Limb (tissue), 2 donors: ENCODE data around the gene FEN1.

ENCODE experiments used
- DNase-seq, 2 donors: peaks; one replicate each; pipeline ENCODE4 v3.0.0-alpha.2; 2016; ENCODE audit errors: extremely low spot score in 2 of 2

Gene FEN1

GRCh38 chr11:61795459-61795858 lies 2.7 kb downstream of the FEN1 start:
- no peak for DNase-seq

GRCh38 chr11:61795876-61796526 lies 3.3 kb downstream of the FEN1 start:
- DNase-seq = no peak

GRCh38 chr11:61797263-61797944 lies 4.7 kb downstream of the FEN1 start:
- DNase-seq = peak; percentile 77 to 80

GRCh38 chr11:61799665-61800284 lies 7.1 kb downstream of the FEN1 start:
- no peak for DNase-seq

- no peak for DNase-seq
These were observed 7.9 kb downstream of the FEN1 start for GRCh38 chr11:61800331-61801281.

GRCh38 chr11:61802605-61803004 lies 9.9 kb downstream of the FEN1 start:
- DNase-seq = no peak

GRCh38 chr11:61803889-61804647 lies 11.4 kb downstream of the FEN1 start:
- DNase-seq = no peak

GRCh38 chr11:61805146-61805545 lies 12.4 kb downstream of the FEN1 start:
- no peak for DNase-seq

GRCh38 chr11:61806785-61807184 lies 14.1 kb downstream of the FEN1 start:
- no peak for DNase-seq

- DNase-seq = no peak
These were observed 18.0 kb downstream of the FEN1 start for GRCh38 chr11:61810671-61811175.

GRCh38 chr11:61811831-61812230 lies 19.1 kb downstream of the FEN1 start:
- no peak for DNase-seq

GRCh38 chr11:61812736-61813411 lies 20.2 kb downstream of the FEN1 start:
- no peak for DNase-seq

GRCh38 chr11:61814247-61814957 lies 21.7 kb downstream of the FEN1 start:
- no peak for DNase-seq

- DNase-seq = peak; percentile 90 to 91
These were observed 22.5 kb downstream of the FEN1 start for GRCh38 chr11:61814958-61815789.

- DNase-seq = peak; percentile 40 to 81
These were observed 23.4 kb downstream of the FEN1 start for GRCh38 chr11:61815790-61816735.

GRCh38 chr11:61816736-61817455 lies 24.2 kb downstream of the FEN1 start, which contains the start of gene FADS1:
Gene FADS1, minus strand, starts transcription at chr11:61817003. Its CDS starts 74 bp downstream, at chr11:61816929.
- DNase-seq = peak; percentile 87 to 94
